Esophagus muscularis mucosa (tissue), 4 donors: ENCODE results near the gene ALG14. TPM values are rescaled to one million over a fixed set of nuclear protein-coding genes. Genes with fewer than 3 reads are reported as not detected.
"Not testable (repeated sequence)": the region's sequence is repeated elsewhere in the genome, so short reads cannot be mapped to it uniquely, and the experiment has no call there.

Experiments used
- DNase-seq: peaks from one replicate; pipeline ENCODE4 v3.0.0-alpha.2; 2017; ENCODE audit errors: extremely low spot score
- H3K27ac ChIP-seq, 4 donors: fragments of 200-600 bp; sonication (generic); replicated peaks in 1 of 4; 1 replicate in 3 of 4; 2 replicates in 1 of 4; pipeline ENCODE4 v1.5.1; 2016 to 2019; ENCODE audit warnings: mild to moderate bottlenecking in 1 of 4
- H3K27me3 ChIP-seq, 4 donors: fragments of 200-600 bp; sonication (generic); one replicate each; pipeline versions ENCODE4 v1.5.1 to v1.6.0; 2016 to 2019
- H3K36me3 ChIP-seq, 4 donors: fragments of 200-600 bp; sonication (generic); one replicate each; pipeline ENCODE4 v1.5.1; 2016 to 2019
- H3K4me1 ChIP-seq, 4 donors: fragments of 200-600 bp; sonication (generic); one replicate each; pipeline ENCODE4 v1.5.1; 2016 to 2019
- H3K4me3 ChIP-seq, 4 donors: fragments of 200-600 bp; sonication (generic); 1 replicate in 2 of 4; 2 replicates in 2 of 4; pipeline ENCODE4 v1.5.1; 2016 to 2019; ENCODE audit warnings: mild to moderate bottlenecking in 4 of 4, moderate library complexity in 1 of 4
- H3K9me3 ChIP-seq, 4 donors: fragments of 200-600 bp; sonication (generic); 1 replicate in 3 of 4; 2 replicates in 1 of 4; pipeline ENCODE4 v1.5.1; 2016 to 2019
- EP300 ChIP-seq: sonication (generic); formaldehyde crosslinking; IDR thresholded peaks from one replicate; pipeline ENCODE4 v1.6.1; 2017; ENCODE audit warnings: antibody characterized with exemption
- POLR2A ChIP-seq: fragments of 450-650 bp; IDR thresholded peaks from one replicate; pipeline ENCODE4 v1.6.1; 2017; ENCODE audit warnings: antibody characterized with exemption, moderate library complexity, mild to moderate bottlenecking, low read depth
- POLR2AphosphoS5 ChIP-seq, 2 donors: sonication (generic); formaldehyde crosslinking; IDR thresholded peaks; one replicate each; pipeline ENCODE4 v1.6.1; 2017; ENCODE audit warnings: antibody characterized with exemption in 2 of 2
- WGBS: methylation state at CpG from one replicate; pipeline ENCODE4 v1.1.5; 2018; 5-methylcytosine and 5-hydroxymethylcytosine counted together
- intact Hi-C: fragments of 100-400 bp; cut with DNase I; formaldehyde crosslinking; loops from one replicate; pipeline ENCODE4 v1.15.1; 2023
- total RNA-seq, 4 donors: library from RNA; depleted of rRNA; stranded (reverse); fragments of >200 nt; gene quantifications; one replicate each; pipeline versions ENCODE4 v1.1.0 to v1.2.1, GENCODE V29; 2016
- TF ChIP-seq, protein P1 (sequence below), 3 experiments: fragments of 200-600 bp in 2 of 3; fragments of 450-650 bp in 1 of 3; sonication (generic) in 2 of 3; IDR thresholded peaks; one replicate each; pipeline ENCODE4 v1.5.1; 2017 to 2019; ENCODE audit warnings: antibody characterized with exemption in 3 of 3, mild to moderate bottlenecking in 2 of 3, moderate library complexity in 1 of 3

ALG14 gene
- total RNA-seq, 4 donors from 2014 or later, result 0.52 to 0.83 (median 0.74) TPM

DNA sequence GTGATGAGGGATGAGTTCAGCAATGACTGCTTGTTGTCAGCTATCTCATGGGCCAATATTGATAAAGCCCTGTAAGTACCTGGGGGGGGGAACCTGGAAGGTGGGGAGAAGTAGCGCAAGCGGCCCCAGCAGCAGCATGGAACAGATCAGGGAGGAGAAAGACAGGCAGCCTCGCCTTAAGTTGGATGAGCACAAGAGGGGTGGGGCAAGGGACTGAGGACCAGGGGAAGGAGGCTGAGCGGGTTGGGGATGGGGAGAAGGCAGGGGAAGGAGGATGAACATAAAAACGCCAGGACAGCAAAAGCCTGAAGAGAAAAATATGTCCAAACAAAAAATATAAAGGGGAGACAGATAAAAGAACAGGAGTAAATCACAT lies 70.6 kb downstream of the ALG14 start:
- H3K27ac ChIP-seq, result peak overlapping the region; percentile 41 to 70 (median 53)
- no peaks in the 10 kb centered on the region for H3K9me3 ChIP-seq
- no peak overlapping the region for H3K4me3 ChIP-seq
- no peak for TF ChIP-seq POLR2A
- TF ChIP-seq, protein P1, sequence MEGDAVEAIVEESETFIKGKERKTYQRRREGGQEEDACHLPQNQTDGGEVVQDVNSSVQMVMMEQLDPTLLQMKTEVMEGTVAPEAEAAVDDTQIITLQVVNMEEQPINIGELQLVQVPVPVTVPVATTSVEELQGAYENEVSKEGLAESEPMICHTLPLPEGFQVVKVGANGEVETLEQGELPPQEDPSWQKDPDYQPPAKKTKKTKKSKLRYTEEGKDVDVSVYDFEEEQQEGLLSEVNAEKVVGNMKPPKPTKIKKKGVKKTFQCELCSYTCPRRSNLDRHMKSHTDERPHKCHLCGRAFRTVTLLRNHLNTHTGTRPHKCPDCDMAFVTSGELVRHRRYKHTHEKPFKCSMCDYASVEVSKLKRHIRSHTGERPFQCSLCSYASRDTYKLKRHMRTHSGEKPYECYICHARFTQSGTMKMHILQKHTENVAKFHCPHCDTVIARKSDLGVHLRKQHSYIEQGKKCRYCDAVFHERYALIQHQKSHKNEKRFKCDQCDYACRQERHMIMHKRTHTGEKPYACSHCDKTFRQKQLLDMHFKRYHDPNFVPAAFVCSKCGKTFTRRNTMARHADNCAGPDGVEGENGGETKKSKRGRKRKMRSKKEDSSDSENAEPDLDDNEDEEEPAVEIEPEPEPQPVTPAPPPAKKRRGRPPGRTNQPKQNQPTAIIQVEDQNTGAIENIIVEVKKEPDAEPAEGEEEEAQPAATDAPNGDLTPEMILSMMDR (IDR thresholded peaks at IDR 0.05), result no peak
- TF ChIP-seq EP300, result no peak
- TF ChIP-seq POLR2AphosphoS5 (IDR thresholded peaks at IDR 0.05), result no peak
- peak; percentile 42 for DNase-seq
- intact Hi-C loops, result no loop called here
- WGBS, result 48% methylated on average over 5 of the region's 5 CpGs
- no peaks in the 10 kb centered on the region for H3K36me3 ChIP-seq
- H3K27me3 ChIP-seq, result no peaks in the 10 kb centered on the region
- H3K4me1 ChIP-seq, result peaks cover 7 to 22% (median 18%) of the 10 kb centered on the region in 4 donors

DNA sequence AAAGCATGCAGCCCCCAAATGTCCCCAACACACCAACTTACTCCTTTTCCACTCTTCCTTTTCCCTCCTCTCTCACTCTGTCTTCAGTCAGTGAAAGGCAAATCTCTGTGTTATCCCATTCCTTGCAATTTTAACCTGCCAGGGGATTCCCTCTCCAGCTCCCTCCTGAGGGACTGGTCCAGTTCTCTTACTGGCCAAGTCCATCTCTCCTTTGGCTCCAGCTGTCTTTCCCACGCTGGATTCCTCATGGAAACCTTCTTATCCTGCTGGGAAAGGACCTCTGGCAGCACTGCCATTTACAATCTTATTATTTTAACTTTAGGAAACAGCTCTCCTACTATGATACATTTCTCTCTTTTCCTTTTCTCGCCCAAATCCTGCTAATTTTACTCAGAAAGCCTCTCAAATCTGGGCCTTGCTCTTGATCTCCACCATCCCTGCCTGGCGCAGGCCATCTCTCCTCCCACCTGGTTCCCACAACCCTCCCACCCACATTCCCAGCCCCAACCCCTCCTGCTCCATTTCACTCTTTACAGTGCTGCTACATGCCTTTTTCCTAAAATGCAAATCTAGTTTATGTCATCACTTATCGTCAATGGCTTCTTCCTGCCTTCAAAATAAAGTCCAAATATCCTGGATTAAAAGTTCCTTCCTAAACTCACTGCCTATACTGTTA lies 73.2 kb downstream of the ALG14 start:
- Histone ChIP-seq H3K9me3 (no peaks in the 10 kb centered on the region), H3K4me3 (no peak overlapping the region), H3K4me1 (peaks cover 13 to 34% (median 22%) of the 10 kb centered on the region in 4 donors), H3K27ac (no peak overlapping the region), H3K27me3 (no peaks in the 10 kb centered on the region), H3K36me3 (no peaks in the 10 kb centered on the region)
- intact Hi-C loops, result no loop called here
- WGBS, result 84% methylated on average over 4 of the region's 4 CpGs
- no peak for TF ChIP-seq POLR2AphosphoS5 (IDR thresholded peaks at IDR 0.05)
- TF ChIP-seq POLR2A, result no peak
- TF ChIP-seq, protein P1 (IDR thresholded peaks at IDR 0.05), result no peak
- no peak for TF ChIP-seq EP300
- DNase-seq, result no peak

DNA sequence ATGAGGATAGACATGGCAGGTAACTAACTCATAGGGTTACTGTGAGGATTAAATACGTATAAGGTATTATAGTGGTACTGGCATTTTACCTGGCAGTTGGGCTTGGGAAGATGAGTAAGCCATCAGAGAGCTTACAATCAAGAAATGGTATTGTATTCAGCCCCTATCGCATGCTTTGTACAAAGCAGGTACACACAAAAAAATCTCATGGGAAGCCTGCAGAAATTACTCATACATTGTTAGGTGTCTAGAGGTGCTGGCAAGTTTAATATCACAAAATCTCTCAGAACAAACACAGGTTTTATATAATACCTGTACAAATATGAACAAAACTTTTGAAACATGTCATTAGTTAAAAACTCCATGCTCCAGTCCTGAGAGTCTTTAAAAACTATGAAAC lies 74.0 kb downstream of the ALG14 start:
- Histone ChIP-seq H3K9me3 (no peaks in the 10 kb centered on the region), H3K27me3 (no peaks in the 10 kb centered on the region), H3K4me3 (no peak overlapping the region), H3K27ac (no peak overlapping the region), H3K4me1 (peaks cover 13 to 37% (median 27%) of the 10 kb centered on the region in 4 donors), H3K36me3 (no peaks in the 10 kb centered on the region)
- WGBS, result 100% methylated on average over 2 of the region's 2 CpGs
- no peak for TF ChIP-seq POLR2A
- TF ChIP-seq, protein P1 (IDR thresholded peaks at IDR 0.05), result no peak
- TF ChIP-seq EP300, result no peak
- no peak for TF ChIP-seq POLR2AphosphoS5 (IDR thresholded peaks at IDR 0.05)
- no peak for DNase-seq
- intact Hi-C loops, result no loop called here

DNA sequence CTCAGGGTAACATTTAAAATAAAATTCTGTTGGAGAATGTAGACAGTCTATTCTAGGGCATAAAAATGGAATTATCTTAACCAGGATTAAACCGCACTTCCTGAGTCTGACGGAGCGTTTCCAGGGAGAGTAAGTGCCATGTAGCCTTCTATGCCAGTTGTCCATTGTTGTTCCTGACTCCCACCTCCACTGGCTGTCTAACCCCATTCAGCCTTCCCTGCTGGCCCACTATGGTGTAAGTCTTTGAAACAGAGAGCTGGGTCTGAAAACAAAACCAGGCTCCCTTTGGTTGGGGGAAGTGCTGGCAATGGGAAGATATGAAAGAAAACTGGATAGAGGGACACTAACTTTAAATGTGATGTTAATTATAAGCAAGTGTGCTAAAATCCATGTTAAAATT lies 74.6 kb downstream of the ALG14 start:
- Histone ChIP-seq H3K4me3 (no peak overlapping the region), H3K27me3 (no peaks in the 10 kb centered on the region), H3K4me1 (peaks cover 12 to 33% (median 24%) of the 10 kb centered on the region in 4 donors), H3K27ac (no peak overlapping the region), H3K36me3 (no peaks in the 10 kb centered on the region), H3K9me3 (no peaks in the 10 kb centered on the region)
- peak; percentile 14 for DNase-seq
- TF ChIP-seq POLR2A (no peak), EP300 (no peak), POLR2AphosphoS5 (IDR thresholded peaks at IDR 0.05) (no peak)
- TF ChIP-seq, protein P1 (IDR thresholded peaks at IDR 0.05), result no peak
- intact Hi-C loops, result no loop called here
- 98% methylated on average over 3 of the region's 3 CpGs for WGBS

DNA sequence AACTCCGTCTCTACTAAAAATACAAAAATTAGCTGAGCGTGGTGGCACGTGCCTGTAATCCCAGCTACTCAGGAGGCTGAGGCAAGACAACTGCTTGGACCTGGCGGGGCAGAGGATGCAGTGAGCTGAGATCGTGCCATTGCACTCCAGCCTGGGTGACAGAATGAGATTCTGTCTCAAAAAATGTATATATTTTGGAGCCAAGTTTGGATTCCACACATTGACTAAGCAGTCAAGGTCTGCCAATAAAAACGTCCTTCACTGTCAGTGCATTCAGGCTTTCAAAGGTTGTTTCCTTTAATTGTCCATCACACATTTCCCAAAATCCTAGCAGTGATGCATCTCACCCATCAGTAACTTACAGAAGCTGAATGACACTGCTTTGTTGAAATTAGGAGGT lies 77.2 kb downstream of the ALG14 start:
- intact Hi-C loops, result not testable (repeated sequence)

More for the DNA sequence above, 77.2 kb downstream of the ALG14 start:
- not testable (repeated sequence) for H3K36me3 ChIP-seq, H3K27ac ChIP-seq, H3K27me3 ChIP-seq, DNase-seq, H3K9me3 ChIP-seq, H3K4me3 ChIP-seq
- WGBS, result 82% methylated on average over 6 of the region's 6 CpGs
- H3K4me1 ChIP-seq, result peaks cover 6 to 15% (median 12%) of the 10 kb centered on the region in 4 donors
